Measurements from ENCODE around the gene TNRC18. TPM values are rescaled to one million over a fixed set of nuclear protein-coding genes. Genes with fewer than 3 reads are reported as not detected.

TNRC18 gene
- total and polyA plus RNA-seq, 2 of the 8 experiments (the other 6 are each of a cell fraction or from before 2014, with no cell fraction given), result 1.7 to 8.6 TPM

DNA sequence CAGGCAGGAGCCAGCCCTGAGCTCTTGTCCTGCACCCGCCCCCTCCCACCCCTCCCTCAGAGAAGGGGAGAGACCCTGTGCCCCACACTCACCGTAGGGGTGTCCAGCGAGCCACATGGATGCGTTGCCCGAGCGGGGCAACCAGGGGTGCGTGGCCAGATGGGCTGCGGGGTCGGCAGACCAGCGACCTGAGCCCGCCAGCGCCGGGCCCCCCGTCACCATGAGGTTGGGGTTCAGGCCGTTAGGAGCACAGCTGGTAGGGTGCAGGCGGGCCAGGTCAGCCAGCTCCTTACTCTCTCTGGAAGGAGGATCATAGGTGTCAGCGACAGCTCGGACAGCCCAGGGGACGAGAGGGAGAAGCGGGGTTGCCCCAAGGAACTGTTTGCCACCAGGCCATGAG is 46.4 kb downstream of the TNRC18 start (continued):
- TF ChIP-seq, protein P1, sequence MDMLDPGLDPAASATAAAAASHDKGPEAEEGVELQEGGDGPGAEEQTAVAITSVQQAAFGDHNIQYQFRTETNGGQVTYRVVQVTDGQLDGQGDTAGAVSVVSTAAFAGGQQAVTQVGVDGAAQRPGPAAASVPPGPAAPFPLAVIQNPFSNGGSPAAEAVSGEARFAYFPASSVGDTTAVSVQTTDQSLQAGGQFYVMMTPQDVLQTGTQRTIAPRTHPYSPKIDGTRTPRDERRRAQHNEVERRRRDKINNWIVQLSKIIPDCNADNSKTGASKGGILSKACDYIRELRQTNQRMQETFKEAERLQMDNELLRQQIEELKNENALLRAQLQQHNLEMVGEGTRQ (IDR thresholded peaks at IDR 0.05; ENCODE audit: low read length), result no peak
- no peak for TF ChIP-seq RAD21 (IDR thresholded peaks at IDR 0.05 in 1 of 2, conservative IDR thresholded peaks at IDR 0.05 in 1 of 2; ENCODE audit: low read depth in 2 of 2, low read length in 2 of 2)
